Natural killer cell (primary cell): Measurements from ENCODE around the gene GIGYF1. TPM values are rescaled to one million over a fixed set of nuclear protein-coding genes. Genes with fewer than 3 reads are reported as not detected.

Experiments used
- ATAC-seq, 3 donors: fragments of 150-1000 bp in 2 of 3; fragments of 200-7000 bp in 1 of 3; cut with Tn5 transposase; 1 replicate in 1 of 3; 2 replicates in 2 of 3; pipeline ENCODE4 v1.10.0; 2021; ENCODE audit warnings: mild to moderate bottlenecking in 2 of 3, moderate library complexity in 2 of 3
- DNase-seq, 2 donors: peaks; one replicate each; pipeline versions ENCODE4 v3.0.0 to v3.0.0-alpha.2; 2013 to 2021; ENCODE audit warnings: mixed read lengths in 1 of 2
- H3K27ac ChIP-seq: one replicate; pipeline ENCODE4 v1.5.1; 2013; ENCODE audit warnings: mild to moderate bottlenecking, low read length
- H3K27me3 ChIP-seq: one replicate; pipeline ENCODE4 v1.6.1; 2013; ENCODE audit warnings: low read length; ENCODE audit not compliant: control insufficient read depth, insufficient read depth
- H3K36me3 ChIP-seq: one replicate; pipeline ENCODE4 v1.6.1; 2013; ENCODE audit warnings: low read length; ENCODE audit not compliant: control insufficient read depth, insufficient read depth
- H3K4me1 ChIP-seq: one replicate; pipeline ENCODE4 v1.6.1; 2013; ENCODE audit warnings: low read length; ENCODE audit not compliant: control insufficient read depth, insufficient read depth
- H3K4me3 ChIP-seq: one replicate; pipeline ENCODE4 v1.5.1; 2013; ENCODE audit warnings: low read length
- H3K9me3 ChIP-seq: one replicate; pipeline ENCODE4 v1.6.1; 2013; ENCODE audit warnings: low read length; ENCODE audit not compliant: control insufficient read depth, insufficient read depth
- H3K27ac Mint-ChIP-seq, 2 donors: one replicate each; pipeline ENCODE4 v1.8.0; 2022; ENCODE audit warnings: mild to moderate bottlenecking in 2 of 2, mixed read lengths in 2 of 2, moderate library complexity in 1 of 2
- H3K27me3 Mint-ChIP-seq, 2 donors: one replicate each; pipeline ENCODE4 v1.8.0; 2022; ENCODE audit warnings: low read depth in 2 of 2, mixed read lengths in 2 of 2
- H3K36me3 Mint-ChIP-seq: one replicate; pipeline ENCODE4 v1.8.0; 2022; ENCODE audit warnings: mixed read lengths
- H3K4me1 Mint-ChIP-seq, 2 donors: one replicate each; pipeline ENCODE4 v1.8.0; 2022; ENCODE audit warnings: mixed read lengths in 2 of 2
- H3K4me3 Mint-ChIP-seq: one replicate; pipeline ENCODE4 v1.8.0; 2022; ENCODE audit warnings: mild to moderate bottlenecking, moderate library complexity, mixed read lengths
- H3K9me3 Mint-ChIP-seq, 2 donors: one replicate each; pipeline ENCODE4 v1.8.0; 2022; ENCODE audit warnings: mixed read lengths in 2 of 2
- WGBS: methylation state at CpG from one replicate; pipeline ENCODE4 v1.1.7; 2013; ENCODE audit warnings: missing lambda C conversion rate; ENCODE audit not compliant: insufficient coverage; 5-methylcytosine and 5-hydroxymethylcytosine counted together
- intact Hi-C: fragments of 100-400 bp; cut with micrococcal nuclease; formaldehyde crosslinking; loops from one replicate; pipeline ENCODE4 v1.14.2; 2022
- total RNA-seq, 4 donors: library from RNA; stranded (reverse); fragments of 120-200 nt in 1 of 4; gene quantifications; one replicate each; pipeline versions ENCODE4 v1.2.3 to v1.2.4, GENCODE V29; 2013 to 2022
- TF ChIP-seq, protein P1 (sequence below): fragments of 200-600 bp; IDR thresholded peaks from one replicate; pipeline ENCODE4 v1.8.0; 2022; ENCODE audit warnings: antibody characterized with exemption

Gene GIGYF1
- total RNA-seq, 3 donors from 2014 or later (not counting 1 experiment from before 2014, with no cell fraction given): 92.0 to 102 (median 101) TPM

DNA sequence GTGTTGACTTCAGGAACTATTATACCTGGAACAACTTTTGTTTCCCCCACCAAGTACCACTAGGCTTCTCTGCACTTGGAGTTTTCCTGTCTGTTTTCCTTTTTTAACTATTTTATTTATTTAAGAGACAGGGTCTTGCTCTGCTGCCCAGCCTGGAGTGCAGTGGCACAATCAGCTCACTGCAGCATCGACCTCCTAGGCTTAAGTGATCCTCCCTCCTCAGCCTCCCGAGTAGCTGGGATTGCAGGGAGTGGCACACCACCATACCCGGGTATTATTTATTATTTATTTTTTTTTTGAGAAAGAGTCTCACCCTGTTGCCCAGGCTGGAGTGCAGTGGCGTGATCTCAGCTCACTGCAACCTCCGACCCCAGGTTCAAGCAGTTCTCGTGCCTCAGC lies 2.1 kb upstream of the GIGYF1 start:
- H3K27me3 Mint-ChIP-seq: peaks cover 0 to 1% of the 10 kb centered on the region in 2 donors
- DNase-seq (no peak), ATAC-seq (no peak)
- H3K27me3 ChIP-seq: no peaks in the 10 kb centered on the region
- WGBS: 87% methylated on average over 5 of the region's 6 CpGs
- H3K4me1 ChIP-seq: peaks cover 32% of the 10 kb centered on the region
- H3K4me3 ChIP-seq: no peak overlapping the region
- peaks cover 20% of the 10 kb centered on the region in 2 donors for H3K4me1 Mint-ChIP-seq
- no peak overlapping the region for H3K27ac Mint-ChIP-seq
- TF ChIP-seq, protein P1, sequence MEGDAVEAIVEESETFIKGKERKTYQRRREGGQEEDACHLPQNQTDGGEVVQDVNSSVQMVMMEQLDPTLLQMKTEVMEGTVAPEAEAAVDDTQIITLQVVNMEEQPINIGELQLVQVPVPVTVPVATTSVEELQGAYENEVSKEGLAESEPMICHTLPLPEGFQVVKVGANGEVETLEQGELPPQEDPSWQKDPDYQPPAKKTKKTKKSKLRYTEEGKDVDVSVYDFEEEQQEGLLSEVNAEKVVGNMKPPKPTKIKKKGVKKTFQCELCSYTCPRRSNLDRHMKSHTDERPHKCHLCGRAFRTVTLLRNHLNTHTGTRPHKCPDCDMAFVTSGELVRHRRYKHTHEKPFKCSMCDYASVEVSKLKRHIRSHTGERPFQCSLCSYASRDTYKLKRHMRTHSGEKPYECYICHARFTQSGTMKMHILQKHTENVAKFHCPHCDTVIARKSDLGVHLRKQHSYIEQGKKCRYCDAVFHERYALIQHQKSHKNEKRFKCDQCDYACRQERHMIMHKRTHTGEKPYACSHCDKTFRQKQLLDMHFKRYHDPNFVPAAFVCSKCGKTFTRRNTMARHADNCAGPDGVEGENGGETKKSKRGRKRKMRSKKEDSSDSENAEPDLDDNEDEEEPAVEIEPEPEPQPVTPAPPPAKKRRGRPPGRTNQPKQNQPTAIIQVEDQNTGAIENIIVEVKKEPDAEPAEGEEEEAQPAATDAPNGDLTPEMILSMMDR: no peak
- no peaks in the 10 kb centered on the region for H3K9me3 Mint-ChIP-seq
- no peaks in the 10 kb centered on the region for H3K36me3 Mint-ChIP-seq
- H3K4me3 Mint-ChIP-seq: peak overlapping the region; percentile 80
- H3K36me3 ChIP-seq: no peaks in the 10 kb centered on the region
- intact Hi-C loops: loop anchor here (10.0 kb wide), 1 partner anchor 221 kb away; the partner anchor contains the start of gene TSC22D4
- H3K9me3 ChIP-seq: no peaks in the 10 kb centered on the region
- H3K27ac ChIP-seq: no peak overlapping the region

GRCh38 chr7:100693312-100694097 lies 545 bp downstream of the GIGYF1 start:
- Histone ChIP-seq H3K36me3 (peaks cover 2% of the 10 kb centered on the region), H3K9me3 (no peaks in the 10 kb centered on the region), H3K27me3 (no peaks in the 10 kb centered on the region), H3K4me1 (peaks cover 42% of the 10 kb centered on the region), H3K27ac (no peak overlapping the region), H3K4me3 (peak overlapping the region; percentile 52)
- intact Hi-C loops: loop anchor here (5.0 to 10.0 kb wide), 3 partner anchors 61 to 219 kb away; partner anchors contain the start of genes PCOLCE and TSC22D4
- H3K27ac Mint-ChIP-seq: peak overlapping the region; percentile 84 to 94
- peak; percentile 49 to 64 (median 50) for ATAC-seq
- no peaks in the 10 kb centered on the region for H3K27me3 Mint-ChIP-seq
- H3K36me3 Mint-ChIP-seq: no peaks in the 10 kb centered on the region
- DNase-seq: peak in 1 of 2 donors; percentile 23
- WGBS: under 1% methylated on average over 81 of the region's 81 CpGs
- H3K4me3 Mint-ChIP-seq: peak overlapping the region; percentile 96
- no peaks in the 10 kb centered on the region for H3K9me3 Mint-ChIP-seq
- H3K4me1 Mint-ChIP-seq: peaks cover 25 to 30% of the 10 kb centered on the region in 2 donors
- TF ChIP-seq, protein P1: no peak

DNA sequence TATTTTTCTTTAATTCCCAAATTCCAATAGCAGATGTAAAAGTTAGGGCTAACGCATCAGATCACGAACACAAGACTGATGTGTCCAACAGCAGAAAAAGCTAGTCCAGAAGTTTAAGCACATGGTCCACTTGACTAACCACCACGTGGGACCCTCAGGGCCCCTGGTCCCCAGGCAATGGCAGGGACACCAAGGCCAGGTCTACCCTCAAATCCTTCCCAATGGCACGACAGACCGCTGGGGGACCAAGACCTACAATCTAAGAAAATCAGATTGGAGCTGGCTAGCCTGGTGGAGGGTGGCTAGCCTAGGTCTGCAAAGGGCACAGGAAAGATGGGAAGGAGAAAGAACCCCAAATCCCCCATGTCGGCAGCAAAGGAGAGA lies 1.5 kb downstream of the GIGYF1 start:
- Mint-ChIP-seq H3K36me3 (no peaks in the 10 kb centered on the region), H3K27ac (peak overlapping the region; percentile 84 to 94), H3K4me3 (peak overlapping the region; percentile 96), H3K4me1 (peaks cover 25 to 32% of the 10 kb centered on the region in 2 donors), H3K9me3 (no peaks in the 10 kb centered on the region), H3K27me3 (no peaks in the 10 kb centered on the region)
- peaks cover 11% of the 10 kb centered on the region for H3K36me3 ChIP-seq
- DNase-seq (no peak), ATAC-seq (no peak)
- H3K4me3 ChIP-seq: peak overlapping the region; percentile 52
- no peaks in the 10 kb centered on the region for H3K27me3 ChIP-seq
- TF ChIP-seq, protein P1: no peak
- H3K9me3 ChIP-seq: no peaks in the 10 kb centered on the region
- no peak overlapping the region for H3K27ac ChIP-seq
- intact Hi-C loops: loop anchor here (5.0 to 10.0 kb wide), 3 partner anchors 60 to 218 kb away; partner anchors contain the start of genes PCOLCE and TSC22D4
- 86% methylated on average over 5 of the region's 6 CpGs for WGBS
- peaks cover 46% of the 10 kb centered on the region for H3K4me1 ChIP-seq
